HG02884 (cell line): ENCODE data around the gene SAMMSON.

Experiments
- ATAC-seq: cut with Tn5 transposase; IDR thresholded peaks from one replicate; pipeline ENCODE4 v1.9.1; 2021; ENCODE audit warnings: mild to moderate bottlenecking, moderate library complexity; ENCODE audit not compliant: unreplicated experiment

SAMMSON gene

GRCh38 chr3:70010346-70010745, 10.8 kb downstream of the SAMMSON start:
- ATAC-seq, result no peak

DNA sequence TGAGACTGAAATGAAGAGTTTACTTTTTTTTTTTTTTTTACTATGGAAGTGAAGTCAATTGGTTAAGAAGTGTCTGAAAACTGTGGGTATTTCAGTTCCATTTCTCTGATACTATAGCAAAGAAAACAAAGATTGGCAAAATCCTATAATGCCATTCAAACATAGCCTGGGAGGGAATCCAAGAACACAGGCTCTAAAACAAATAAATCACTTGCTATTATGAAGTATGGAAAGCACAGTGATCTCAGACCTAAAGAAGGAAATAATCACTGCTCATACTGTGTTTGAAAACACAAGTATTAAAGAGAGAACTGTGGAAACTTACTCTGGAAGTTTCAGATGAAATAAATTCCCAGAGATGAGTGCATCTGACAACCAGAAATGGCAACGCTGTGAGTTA, 12.0 kb downstream of the SAMMSON start:
- no peak for ATAC-seq

DNA sequence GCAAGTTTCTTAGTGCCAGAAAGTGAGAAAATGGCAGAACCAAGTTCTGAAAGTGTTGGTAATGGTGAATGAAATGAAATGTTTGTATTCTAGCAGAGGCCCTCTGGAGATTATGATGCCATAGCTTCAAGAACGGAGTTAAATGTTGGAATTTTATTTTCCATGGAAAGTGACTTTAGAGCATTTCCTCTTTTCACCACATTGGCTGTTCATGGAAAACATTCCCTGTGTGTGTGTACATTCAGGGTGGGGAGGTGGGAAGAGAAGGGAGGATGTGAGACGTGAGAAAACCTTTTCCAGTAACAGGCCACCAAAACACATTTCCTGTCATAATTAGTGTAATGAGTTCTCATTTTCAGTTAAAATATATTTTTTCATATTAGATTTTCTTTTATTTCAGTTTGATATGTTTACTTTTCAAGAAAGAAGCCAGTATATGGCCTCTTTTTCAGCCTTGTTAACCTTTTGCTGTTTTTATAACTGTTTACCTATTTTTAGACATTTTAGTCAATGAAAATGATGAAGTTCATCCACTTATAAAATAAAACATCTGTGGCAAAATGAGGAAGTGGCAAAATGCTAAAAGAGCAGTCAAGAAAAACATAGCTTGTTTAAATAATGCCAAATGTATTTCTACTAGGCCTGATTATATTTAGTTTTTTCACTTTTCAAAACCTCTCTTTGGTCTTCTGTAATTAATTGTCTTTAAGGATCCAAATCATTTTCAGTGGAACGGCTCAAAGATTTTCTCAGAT, 21.6 kb downstream of the SAMMSON start:
- ATAC-seq, result no peak

DNA sequence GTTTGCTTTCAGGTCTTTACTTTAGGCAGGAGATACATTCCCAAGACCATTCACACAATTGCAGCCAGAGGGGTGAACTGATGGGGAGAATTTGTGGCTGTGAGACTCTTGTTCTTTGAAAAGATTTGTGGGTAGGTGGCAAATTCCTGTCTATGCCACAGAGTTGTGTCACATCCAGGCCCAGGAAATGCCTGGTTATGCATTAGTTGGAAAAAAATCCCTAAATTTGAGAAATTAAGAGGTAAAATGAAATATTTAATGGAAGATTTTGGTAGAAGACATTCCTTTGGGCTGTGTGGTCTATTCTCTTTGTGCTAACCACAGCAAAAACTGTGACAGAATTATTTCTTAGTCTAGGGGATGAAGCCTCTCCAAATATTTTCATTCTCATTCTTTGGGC, 28.8 kb downstream of the SAMMSON start:
- ATAC-seq, result no peak

- ATAC-seq, result no peak
Measured at GRCh38 chr3:70038693-70039092, 39.2 kb downstream of the SAMMSON start.

DNA sequence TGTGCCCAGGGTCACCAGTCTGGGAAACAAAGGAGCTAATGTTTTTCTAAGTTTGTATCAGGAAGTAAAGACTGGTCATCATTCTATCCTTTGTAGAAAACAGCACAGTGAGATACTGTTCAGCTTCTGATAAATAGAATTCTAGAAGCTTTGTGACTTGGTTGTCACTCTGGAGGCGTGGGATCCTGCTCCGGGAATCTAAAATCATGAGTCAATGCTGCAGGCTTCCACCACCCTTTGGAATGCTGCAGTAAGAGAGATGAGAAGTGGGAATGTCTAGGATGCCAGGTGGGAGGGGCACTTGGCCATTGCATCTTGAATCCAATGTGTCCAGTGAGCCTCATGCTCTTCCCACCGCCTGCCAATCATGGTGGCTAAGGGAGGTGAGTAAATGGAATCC, 40.9 kb downstream of the SAMMSON start:
- ATAC-seq, result no peak

DNA sequence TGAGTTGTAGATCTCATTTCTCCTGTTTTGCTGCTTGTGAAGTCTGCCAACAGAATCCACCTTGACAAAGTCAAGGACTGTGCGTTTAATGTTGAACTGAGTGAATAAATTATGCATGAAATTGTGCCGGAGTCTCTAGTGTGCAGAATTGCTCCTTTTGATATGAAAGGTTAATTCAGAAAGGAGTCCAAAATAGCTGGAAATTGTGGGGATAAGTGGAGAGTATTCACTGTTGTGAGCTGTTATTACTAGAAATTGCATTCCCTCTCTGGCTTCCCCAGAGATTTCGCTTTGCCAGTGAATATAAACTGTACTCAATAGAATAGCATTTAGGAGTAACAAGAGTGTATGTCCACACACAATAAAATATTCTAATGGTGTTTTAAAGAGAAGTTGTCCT, 43.1 kb downstream of the SAMMSON start:
- no peak for ATAC-seq

DNA sequence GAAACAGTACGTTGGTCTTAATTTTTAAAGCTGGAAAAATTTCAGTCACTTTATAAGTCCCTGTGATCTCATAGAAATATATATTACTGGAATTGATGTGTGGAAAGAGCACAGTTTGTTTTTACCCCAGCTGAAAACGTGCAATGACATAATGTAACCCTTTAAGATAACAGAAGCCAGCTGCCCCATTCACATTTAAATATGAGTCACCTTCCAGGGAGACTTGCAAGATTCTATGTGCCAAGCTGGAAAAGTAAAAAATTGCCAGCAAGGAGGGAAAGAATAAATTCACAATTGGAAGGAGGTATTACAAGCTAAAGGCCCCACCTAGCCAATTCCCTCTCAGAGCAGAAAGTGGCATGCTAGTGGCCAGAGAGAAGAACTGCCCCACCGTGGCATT, 50.2 kb downstream of the SAMMSON start:
- ATAC-seq, result no peak

- no peak for ATAC-seq
Measured at GRCh38 chr3:70053293-70053692, 53.8 kb downstream of the SAMMSON start.

DNA sequence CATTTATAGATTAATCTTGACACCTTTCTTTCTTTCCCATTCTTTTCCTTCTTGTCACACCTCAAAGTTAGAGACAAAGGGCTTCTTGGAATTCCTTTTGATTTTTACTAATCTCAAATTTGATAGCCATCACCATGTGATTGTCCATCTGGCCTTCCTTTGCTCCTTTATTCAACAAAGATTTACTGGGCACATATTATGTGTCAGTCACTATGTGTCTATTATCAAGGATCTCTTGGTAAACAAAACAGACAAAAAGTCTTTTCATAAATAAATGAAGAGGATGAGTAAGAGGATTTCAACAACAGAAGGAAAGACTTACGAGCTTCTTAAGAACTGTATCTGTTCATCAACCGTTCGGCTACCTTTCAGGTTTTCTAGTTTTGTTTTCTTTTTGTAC, 56.5 kb downstream of the SAMMSON start:
- no peak for ATAC-seq

DNA sequence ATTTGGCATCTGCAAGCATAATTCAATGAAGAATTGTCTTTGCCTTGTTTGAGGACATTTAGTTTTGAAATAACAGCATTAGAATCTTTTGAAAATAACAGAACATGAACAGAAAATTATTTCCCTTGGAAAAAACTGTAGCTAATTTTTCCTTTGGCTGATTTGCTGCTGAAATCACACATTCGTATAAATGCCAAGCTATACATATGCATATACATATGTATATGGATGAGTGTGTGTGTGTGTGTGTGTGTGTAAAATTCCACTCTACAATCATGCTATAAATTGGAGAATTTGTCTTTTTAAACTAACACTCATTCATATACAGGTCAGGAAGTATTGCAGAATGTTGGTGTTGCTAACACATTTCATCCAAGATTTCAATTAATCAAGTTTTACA, 57.9 kb downstream of the SAMMSON start:
- ATAC-seq, result no peak

GRCh38 chr3:70061096-70061495, 61.6 kb downstream of the SAMMSON start:
- no peak for ATAC-seq

DNA sequence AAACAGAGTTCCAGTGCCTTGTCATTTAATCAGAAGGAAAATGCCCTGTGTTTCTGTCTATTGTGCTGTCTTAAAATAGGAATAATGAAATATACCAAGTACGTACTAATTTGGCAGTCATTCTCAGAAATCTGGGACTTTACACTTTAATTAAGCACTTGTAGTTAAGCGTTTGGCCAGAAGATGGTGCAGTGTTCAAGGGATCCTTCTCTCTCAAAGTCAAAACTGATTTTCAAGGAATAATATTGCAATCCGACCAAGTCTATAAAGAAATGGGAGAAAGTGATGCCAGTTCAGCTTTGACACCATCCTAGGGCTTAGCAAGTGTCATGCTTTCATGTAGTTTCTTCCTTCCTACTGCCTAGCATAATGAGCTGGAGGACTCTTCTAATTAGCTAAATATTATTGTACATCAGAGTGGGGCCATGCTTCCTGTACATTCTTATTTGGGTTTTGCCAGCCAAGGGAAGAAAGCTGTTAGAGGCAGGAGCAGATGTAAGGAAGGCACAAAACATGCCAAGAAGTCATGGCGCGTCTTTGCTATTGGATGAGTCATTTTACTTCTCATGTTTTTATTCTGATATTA, 64.8 kb downstream of the SAMMSON start:
- ATAC-seq, result peak; percentile 51

- no peak for ATAC-seq
Measured at GRCh38 chr3:70065696-70066253, 66.2 kb downstream of the SAMMSON start.

GRCh38 chr3:70067860-70068521, 68.5 kb downstream of the SAMMSON start:
- ATAC-seq, result no peak

GRCh38 chr3:70069557-70069956, 70.0 kb downstream of the SAMMSON start:
- ATAC-seq, result no peak

DNA sequence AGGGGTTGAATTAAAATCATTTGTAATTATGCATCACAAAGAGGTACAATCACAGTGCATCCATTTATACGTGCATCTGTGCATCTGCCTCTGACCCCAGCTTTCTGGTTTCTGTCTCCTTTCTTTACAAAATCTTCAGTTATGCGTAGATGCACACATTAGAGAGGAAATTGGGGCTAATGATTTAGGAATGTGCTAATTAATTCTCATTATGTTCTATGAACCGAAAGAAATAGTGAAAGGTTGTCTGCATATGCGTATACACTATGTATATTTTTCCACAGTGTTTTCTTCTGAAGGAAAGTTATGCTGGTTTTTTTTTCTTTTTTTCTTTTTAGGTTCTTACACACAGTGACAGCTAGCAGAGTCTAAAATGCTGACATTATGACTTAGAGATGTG, 71.6 kb downstream of the SAMMSON start:
- ATAC-seq, result no peak

- ATAC-seq, result no peak
Measured at GRCh38 chr3:70072180-70072579, 72.6 kb downstream of the SAMMSON start.

DNA sequence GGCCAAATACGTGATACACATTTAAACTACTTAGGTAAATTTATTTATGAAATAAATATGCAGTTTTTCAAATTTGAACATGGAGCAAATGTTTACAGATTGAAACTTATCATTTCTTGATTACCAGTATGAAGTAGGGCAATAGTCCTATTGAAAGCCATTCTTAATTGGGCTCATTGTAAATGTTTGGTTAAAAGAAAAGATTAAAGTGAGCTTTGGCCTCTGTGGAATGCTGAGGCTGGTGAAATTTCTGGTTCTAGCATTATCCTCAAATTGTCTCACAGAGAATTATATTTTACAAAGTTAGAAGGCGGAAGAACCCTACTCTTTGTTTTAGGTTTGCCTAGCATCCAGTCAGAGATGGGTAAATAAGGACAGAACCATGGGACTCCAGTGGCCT, 73.2 kb downstream of the SAMMSON start:
- ATAC-seq, result no peak

GRCh38 chr3:70075101-70075500, 75.6 kb downstream of the SAMMSON start:
- no peak for ATAC-seq

DNA sequence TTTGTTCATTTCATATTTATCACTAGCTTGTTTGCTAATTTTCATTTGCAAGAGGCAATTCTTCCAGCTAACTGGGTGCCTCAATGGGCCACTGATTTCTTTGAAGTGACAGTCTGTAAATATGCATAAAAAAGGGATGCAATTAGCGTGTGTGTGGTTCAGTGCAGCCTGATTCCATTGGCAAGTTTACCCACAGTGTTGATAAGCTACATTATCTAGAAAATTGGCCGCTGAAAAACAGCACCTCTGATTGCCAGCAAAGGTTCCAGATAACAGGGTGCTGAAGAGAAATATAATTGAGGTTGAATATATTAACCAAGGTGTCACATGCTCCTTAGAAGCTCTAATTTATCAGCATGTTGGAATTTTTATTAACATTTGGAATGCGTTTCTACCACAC, 76.9 kb downstream of the SAMMSON start:
- ATAC-seq, result no peak

- ATAC-seq, result no peak
Measured at GRCh38 chr3:70078778-70079177, 79.2 kb downstream of the SAMMSON start.
